Sigmoid colon (tissue), 3 donors: Measurements from ENCODE around the gene TMEM115.

Experiments used
- CTCF ChIP-seq, 4 experiments: fragments of 450-650 bp in 3 of 4; fragments of 200-600 bp in 1 of 4; IDR thresholded peaks; one replicate each; pipeline ENCODE4 v1.5.1; 2016 to 2019; ENCODE audit warnings: antibody characterized with exemption in 4 of 4, mild to moderate bottlenecking in 3 of 4, moderate library complexity in 2 of 4
- POLR2A ChIP-seq, 2 donors: fragments of 450-650 bp; IDR thresholded peaks; one replicate each; pipeline ENCODE4 v1.6.1; 2016; ENCODE audit warnings: antibody characterized with exemption in 2 of 2, mild to moderate bottlenecking in 2 of 2, moderate library complexity in 2 of 2

- no peak for TF ChIP-seq CTCF (IDR thresholded peaks at IDR 0.05)
- no peak for TF ChIP-seq POLR2A (IDR thresholded peaks at IDR 0.05)
Observed at GRCh38 chr3:50341537-50341936, 17.8 kb downstream of the TMEM115 start.
